Measurements from ENCODE around the gene TIMP3.
A peak's percentile ranks its signal among the peaks of the same experiment; 100 is the strongest.
"Not testable (repeated sequence)": the region's sequence is repeated elsewhere in the genome, so short reads cannot be mapped to it uniquely, and the experiment has no call there.

The TIMP3 gene

GRCh38 chr22:32801537-32802236 is at the start of gene TIMP3:
Gene TIMP3, plus strand, starts transcription at chr22:32801705. Its CDS starts 297 bp downstream, at chr22:32802002.
- peak; percentile 47 for DNase-seq (ENCODE audit: low read depth)
- H3K4me3 ChIP-seq (ENCODE audit: low read length), result peak within 1 kb of the TSS; percentile 100
- TF ChIP-seq CTCF (conservative IDR thresholded peaks at IDR 0.05; ENCODE audit: low read depth, low read length), result no peak

- DNase-seq (ENCODE audit: low read depth), result no peak
- TF ChIP-seq CTCF (conservative IDR thresholded peaks at IDR 0.05; ENCODE audit: low read depth, low read length), result no peak
- no peak overlapping the region for H3K4me3 ChIP-seq (ENCODE audit: low read length)
These were observed 49.2 kb upstream of the TIMP3 start for GRCh38 chr22:32752326-32752725.

- H3K4me3 ChIP-seq (ENCODE audit: low read length), result no peak overlapping the region
- DNase-seq (ENCODE audit: low read depth), result peak; percentile 74
- TF ChIP-seq CTCF (conservative IDR thresholded peaks at IDR 0.05; ENCODE audit: low read depth, low read length), result no peak
These were observed 48.5 kb upstream of the TIMP3 start for GRCh38 chr22:32752816-32753520.

- DNase-seq (ENCODE audit: low read depth), result no peak
- H3K4me3 ChIP-seq (ENCODE audit: low read length), result no peak overlapping the region
- no peak for TF ChIP-seq CTCF (conservative IDR thresholded peaks at IDR 0.05; ENCODE audit: low read depth, low read length)
These were observed 47.9 kb upstream of the TIMP3 start for GRCh38 chr22:32753591-32753990.

GRCh38 chr22:32754413-32755041 is 47.0 kb upstream of the TIMP3 start:
- no peak for TF ChIP-seq CTCF (conservative IDR thresholded peaks at IDR 0.05; ENCODE audit: low read depth, low read length)
- DNase-seq (ENCODE audit: low read depth), result no peak
- H3K4me3 ChIP-seq (ENCODE audit: low read length), result no peak overlapping the region

GRCh38 chr22:32757086-32757762 is 44.3 kb upstream of the TIMP3 start:
- not testable (repeated sequence) for DNase-seq (ENCODE audit: low read depth)

GRCh38 chr22:32758866-32759385 is 42.6 kb upstream of the TIMP3 start:
- no peak for DNase-seq (ENCODE audit: low read depth)
- no peak overlapping the region for H3K4me3 ChIP-seq (ENCODE audit: low read length)
- TF ChIP-seq CTCF (conservative IDR thresholded peaks at IDR 0.05; ENCODE audit: low read depth, low read length), result no peak

More at GRCh38 chr22:32757086-32757762, 44.3 kb upstream of the TIMP3 start:
- H3K4me3 ChIP-seq (ENCODE audit: low read length), result not testable (repeated sequence)
